NB4 (cell line): ENCODE measurements around the gene BBX.

Experiments
- CTCF ChIP-seq: IDR thresholded peaks from one replicate; pipeline ENCODE4 v1.5.1; 2012; ENCODE audit warnings: low read depth, low read length
- POLR2A ChIP-seq: IDR thresholded peaks from 2 replicates; pipeline ENCODE4 v1.6.1; 2011; ENCODE audit warnings: mild to moderate bottlenecking; ENCODE audit not compliant: insufficient read length; ENCODE audit errors: extremely low read depth

DNA sequence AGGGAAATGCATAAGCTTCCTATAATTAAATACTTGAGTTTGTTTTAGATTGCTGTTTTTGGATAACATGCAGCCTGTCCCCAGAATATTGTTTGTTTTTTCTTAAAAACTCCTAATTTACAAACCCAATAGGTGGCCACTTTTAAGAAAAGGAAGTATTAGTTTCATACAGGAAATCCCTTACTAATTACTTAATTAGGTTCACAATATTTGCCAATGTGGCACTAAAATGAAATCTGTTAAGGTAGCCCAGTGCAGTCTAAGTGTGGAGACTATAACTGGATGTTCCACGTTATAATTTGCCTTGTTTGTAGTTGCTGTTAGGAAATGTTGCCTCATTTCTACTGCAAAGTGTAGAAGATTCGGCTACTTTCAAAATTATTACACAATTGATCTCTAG is 195.8 kb downstream of the BBX start:
- TF ChIP-seq CTCF = no peak
- TF ChIP-seq POLR2A = no peak
